ENCODE results near the gene ADAD2. TPM values are rescaled to one million over a fixed set of nuclear protein-coding genes. Genes with fewer than 3 reads are reported as not detected.
"Not testable (repeated sequence)": the region's sequence is repeated elsewhere in the genome, so short reads cannot be mapped to it uniquely, and the experiment has no call there.

Gene ADAD2
- total RNA-seq, 1 experiment from 2014 or later: not detected

GRCh38 chr16:84205976-84206691 lies 15.2 kb downstream of the ADAD2 start:
- Histone ChIP-seq H3K27me3 (no peaks in the 10 kb centered on the region), H3K4me3 (no peak overlapping the region), H3K36me3 (no peaks in the 10 kb centered on the region), H3K9me3 (no peaks in the 10 kb centered on the region)
- DNase-seq: no peak

DNA sequence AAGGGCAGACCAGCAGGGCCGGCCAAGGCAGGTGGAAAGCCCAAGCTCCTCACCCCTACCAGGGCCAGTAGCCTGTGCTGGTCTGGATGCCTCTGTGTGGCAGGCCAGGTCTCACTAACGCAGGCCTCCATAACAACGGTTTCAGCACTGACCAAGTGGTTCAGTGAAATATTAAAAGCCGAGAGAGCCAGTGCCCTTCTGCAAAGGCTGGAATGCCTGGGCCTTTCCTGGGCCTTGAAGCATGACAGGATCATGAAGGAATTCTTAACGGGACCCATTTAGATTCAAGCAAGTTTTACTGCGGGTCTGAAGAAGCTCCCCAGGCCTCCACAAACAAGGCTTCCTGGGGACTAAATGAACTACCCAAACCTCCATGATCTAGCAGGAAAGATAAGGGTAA lies 16.3 kb downstream of the ADAD2 start:
- no peak for DNase-seq

GRCh38 chr16:84207879-84208278 lies 16.9 kb downstream of the ADAD2 start:
- Histone ChIP-seq H3K27me3 (no peaks in the 10 kb centered on the region), H3K9me3 (no peaks in the 10 kb centered on the region), H3K4me3 (no peak overlapping the region), H3K36me3 (no peaks in the 10 kb centered on the region)
- DNase-seq: no peak

More for the DNA sequence above, 16.3 kb downstream of the ADAD2 start:
- Histone ChIP-seq H3K9me3 (no peaks in the 10 kb centered on the region), H3K27me3 (no peaks in the 10 kb centered on the region), H3K4me3 (no peak overlapping the region), H3K36me3 (no peaks in the 10 kb centered on the region)

GRCh38 chr16:84209989-84210388 lies 19.0 kb downstream of the ADAD2 start:
- Histone ChIP-seq H3K36me3 (no peaks in the 10 kb centered on the region), H3K4me3 (no peak overlapping the region), H3K27me3 (no peaks in the 10 kb centered on the region), H3K9me3 (no peaks in the 10 kb centered on the region)
- DNase-seq: no peak

DNA sequence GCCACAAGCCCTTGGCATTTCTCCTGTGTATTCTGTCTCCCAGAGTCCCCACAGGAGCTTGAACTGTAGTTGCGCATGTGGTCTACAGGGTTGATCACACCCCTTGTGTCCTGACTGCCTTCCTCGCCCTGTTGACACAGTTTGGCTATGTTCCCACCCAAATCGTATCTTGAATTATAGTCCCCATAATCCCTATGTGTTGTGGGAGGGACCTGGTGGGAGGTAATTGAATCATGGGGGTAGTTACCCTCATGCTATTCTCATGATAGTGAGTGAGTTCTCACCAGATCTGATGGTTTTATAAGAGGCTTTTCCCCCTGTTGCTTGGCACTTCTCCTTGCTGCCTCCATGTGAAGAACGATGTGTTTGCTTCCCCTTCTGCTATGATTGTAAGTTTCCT lies 21.2 kb downstream of the ADAD2 start:
- Histone ChIP-seq H3K4me3 (no peak overlapping the region), H3K9me3 (no peaks in the 10 kb centered on the region), H3K27me3 (no peaks in the 10 kb centered on the region), H3K36me3 (no peaks in the 10 kb centered on the region)
- DNase-seq: no peak

DNA sequence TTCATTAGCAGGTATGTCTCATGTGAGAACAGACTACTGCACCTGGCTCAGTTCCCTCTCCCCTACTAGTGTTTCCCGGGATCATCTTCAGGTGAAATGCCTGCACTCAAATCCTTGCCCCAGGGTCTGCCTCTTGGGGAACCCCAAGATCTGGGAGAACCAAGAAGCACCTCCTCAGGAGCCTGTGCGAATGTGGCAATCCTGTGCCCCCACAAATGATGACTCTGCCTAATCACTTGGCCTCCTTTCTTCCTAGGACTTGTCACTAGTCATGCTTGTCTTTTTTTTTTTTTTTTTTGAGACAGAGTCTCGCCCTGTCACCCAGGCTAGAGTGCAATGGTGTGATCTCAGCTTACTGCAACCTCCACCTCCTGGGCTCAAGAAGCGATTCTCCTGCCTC lies 21.7 kb downstream of the ADAD2 start:
- no peak for DNase-seq
- Histone ChIP-seq H3K27me3 (no peaks in the 10 kb centered on the region), H3K9me3 (no peaks in the 10 kb centered on the region), H3K36me3 (no peaks in the 10 kb centered on the region), H3K4me3 (no peak overlapping the region)

- no peaks in the 10 kb centered on the region for H3K36me3 ChIP-seq
- H3K27me3 ChIP-seq: no peaks in the 10 kb centered on the region
- no peak overlapping the region for H3K4me3 ChIP-seq
- no peaks in the 10 kb centered on the region for H3K9me3 ChIP-seq
- no peak for DNase-seq
These were observed 23.6 kb downstream of the ADAD2 start for GRCh38 chr16:84214451-84215066.

GRCh38 chr16:84215531-84215930 lies 24.6 kb downstream of the ADAD2 start:
- H3K36me3 ChIP-seq: no peaks in the 10 kb centered on the region
- no peaks in the 10 kb centered on the region for H3K27me3 ChIP-seq
- H3K9me3 ChIP-seq: no peaks in the 10 kb centered on the region
- no peak overlapping the region for H3K4me3 ChIP-seq
- no peak for DNase-seq

GRCh38 chr16:84216144-84216543 lies 25.2 kb downstream of the ADAD2 start:
- H3K27me3 ChIP-seq, H3K36me3 ChIP-seq, DNase-seq, H3K4me3 ChIP-seq, H3K9me3 ChIP-seq: not testable (repeated sequence)

DNA sequence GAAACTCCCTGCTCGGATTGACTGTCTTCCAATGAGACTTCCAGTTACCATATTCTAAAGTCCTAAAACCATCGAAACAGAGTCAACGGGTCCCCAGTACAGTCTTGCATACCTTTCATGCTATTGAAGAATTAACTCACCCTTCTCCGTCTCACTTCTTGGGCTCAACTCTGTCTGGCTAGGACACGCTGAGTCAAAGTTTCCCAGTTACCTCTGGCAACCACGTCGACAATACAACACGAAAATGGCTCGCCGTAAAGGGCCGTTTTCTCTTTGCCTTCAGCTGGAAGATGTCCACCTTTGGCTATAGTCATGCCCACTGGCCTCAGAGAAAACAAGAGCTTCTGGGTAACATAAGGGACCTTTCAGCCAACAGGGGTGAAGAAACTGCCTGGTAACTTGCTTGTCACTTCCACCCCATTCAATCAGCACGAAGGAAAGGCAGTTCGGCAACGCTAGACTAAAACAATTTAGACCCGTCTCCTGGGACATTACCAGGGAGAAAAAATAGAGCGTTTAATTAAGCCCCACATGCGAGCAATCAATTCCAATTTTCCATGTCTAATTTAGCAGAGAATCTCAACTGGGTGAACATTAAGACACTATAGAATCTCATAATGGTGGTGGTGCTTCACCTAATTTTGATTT lies 27.3 kb downstream of the ADAD2 start:
- Histone ChIP-seq H3K27me3 (no peaks in the 10 kb centered on the region), H3K36me3 (no peaks in the 10 kb centered on the region), H3K4me3 (no peak overlapping the region), H3K9me3 (no peaks in the 10 kb centered on the region)
- DNase-seq: no peak

- no peaks in the 10 kb centered on the region for H3K36me3 ChIP-seq
- no peak for DNase-seq
- H3K9me3 ChIP-seq: no peaks in the 10 kb centered on the region
- no peak overlapping the region for H3K4me3 ChIP-seq
- H3K27me3 ChIP-seq: no peaks in the 10 kb centered on the region
These were observed 28.0 kb downstream of the ADAD2 start for GRCh38 chr16:84218956-84219355.

GRCh38 chr16:84220851-84221250 lies 29.9 kb downstream of the ADAD2 start:
- Histone ChIP-seq H3K9me3 (no peaks in the 10 kb centered on the region), H3K27me3 (no peaks in the 10 kb centered on the region), H3K4me3 (no peak overlapping the region), H3K36me3 (no peaks in the 10 kb centered on the region)
- no peak for DNase-seq

- Histone ChIP-seq H3K36me3 (no peaks in the 10 kb centered on the region), H3K27me3 (no peaks in the 10 kb centered on the region), H3K4me3 (no peak overlapping the region), H3K9me3 (no peaks in the 10 kb centered on the region)
- no peak for DNase-seq
These were observed 32.5 kb downstream of the ADAD2 start for GRCh38 chr16:84223456-84223855.

DNA sequence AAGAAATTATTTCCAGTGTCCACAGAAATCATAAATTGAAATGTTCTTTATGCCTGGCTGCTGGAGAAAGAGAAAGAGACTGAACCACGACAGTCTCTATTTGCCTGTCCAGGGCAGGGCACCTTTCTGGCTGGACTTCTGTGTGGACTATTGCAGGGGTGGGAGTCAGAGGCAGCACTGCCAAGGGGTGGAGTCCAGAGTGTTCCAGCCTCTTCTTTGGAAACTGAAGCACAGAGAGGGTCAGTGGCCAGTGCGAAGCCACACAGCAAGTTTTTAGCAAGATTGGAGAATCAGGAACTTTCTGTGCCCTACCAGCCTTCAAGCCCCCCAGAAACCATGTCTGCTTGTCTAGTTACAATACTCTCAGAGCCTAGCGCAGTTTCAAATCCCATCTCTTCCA lies 33.6 kb downstream of the ADAD2 start:
- DNase-seq: no peak
- Histone ChIP-seq H3K27me3 (no peaks in the 10 kb centered on the region), H3K4me3 (no peak overlapping the region), H3K36me3 (no peaks in the 10 kb centered on the region), H3K9me3 (no peaks in the 10 kb centered on the region)

DNA sequence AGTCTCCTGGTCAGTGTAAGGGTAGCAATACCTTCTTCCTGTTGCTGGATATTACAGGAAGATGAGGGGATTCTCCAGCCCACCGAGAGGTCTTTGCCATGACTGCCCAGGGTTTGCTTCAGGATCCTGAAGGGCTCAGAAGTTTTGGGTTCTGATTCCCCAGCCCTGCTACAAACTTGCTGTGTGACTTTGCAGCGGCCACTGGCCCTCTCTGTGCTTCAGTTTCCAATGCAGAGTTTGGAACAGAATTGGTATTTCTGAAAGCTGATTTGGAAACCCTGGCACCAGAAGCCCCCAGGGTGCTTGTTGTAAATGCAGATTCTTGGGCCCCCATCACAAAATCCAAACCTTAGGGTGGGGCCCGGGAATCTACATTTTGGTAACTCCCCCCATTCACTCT lies 34.2 kb downstream of the ADAD2 start:
- Histone ChIP-seq H3K4me3 (no peak overlapping the region), H3K9me3 (no peaks in the 10 kb centered on the region), H3K27me3 (no peaks in the 10 kb centered on the region), H3K36me3 (no peaks in the 10 kb centered on the region)
- DNase-seq: no peak

DNA sequence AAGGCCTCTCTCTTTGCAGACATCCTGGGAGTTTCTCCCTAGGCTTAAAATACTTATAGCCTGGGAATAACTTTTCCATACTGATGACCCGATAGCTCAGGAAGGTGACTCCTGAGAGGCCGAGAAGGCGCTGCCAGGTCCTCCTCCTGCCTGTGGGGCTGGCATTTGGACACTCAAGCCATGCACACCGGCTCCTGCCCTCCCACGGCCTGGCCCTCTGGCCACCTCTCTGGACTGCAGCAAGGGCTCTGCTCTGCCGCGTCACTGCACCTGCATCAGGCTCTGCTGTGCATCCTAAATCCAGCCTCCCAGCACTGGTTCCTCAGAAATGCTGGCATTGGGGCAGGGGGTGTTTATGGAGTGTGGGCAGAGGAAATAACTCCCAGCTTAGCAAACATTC lies 34.6 kb downstream of the ADAD2 start:
- Histone ChIP-seq H3K36me3 (no peaks in the 10 kb centered on the region), H3K9me3 (no peaks in the 10 kb centered on the region), H3K4me3 (no peak overlapping the region), H3K27me3 (no peaks in the 10 kb centered on the region)
- DNase-seq: no peak

GRCh38 chr16:84226026-84226425 lies 35.1 kb downstream of the ADAD2 start:
- DNase-seq: no peak
- Histone ChIP-seq H3K36me3 (no peaks in the 10 kb centered on the region), H3K27me3 (no peaks in the 10 kb centered on the region), H3K9me3 (no peaks in the 10 kb centered on the region), H3K4me3 (no peak overlapping the region)

DNA sequence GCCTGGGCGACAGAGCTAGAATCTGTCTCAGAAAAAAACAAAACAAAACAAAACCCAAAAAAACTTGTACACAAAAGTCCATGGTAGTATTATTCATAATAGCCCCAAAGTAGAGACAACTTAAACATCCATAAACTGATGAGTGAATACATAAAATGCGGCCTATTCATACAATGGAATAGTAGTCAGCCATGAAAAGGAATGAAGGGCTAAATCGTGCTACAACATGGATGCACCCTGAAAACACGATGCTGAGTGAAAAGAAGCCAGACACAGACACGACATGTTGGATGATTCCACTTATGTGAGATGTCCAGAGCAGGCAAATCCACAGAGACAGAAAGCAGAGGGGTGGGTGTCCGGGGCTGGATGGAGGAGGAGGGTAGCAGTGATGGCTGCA lies 36.6 kb downstream of the ADAD2 start:
- Histone ChIP-seq H3K36me3 (no peaks in the 10 kb centered on the region), H3K27me3 (no peaks in the 10 kb centered on the region), H3K9me3 (no peaks in the 10 kb centered on the region), H3K4me3 (no peak overlapping the region)
- no peak for DNase-seq

All from MG63 (cell line).